HepG2 (cell line): ENCODE results near the gene PIK3CD. TPM values are rescaled to one million over a fixed set of nuclear protein-coding genes. Genes with fewer than 3 reads are reported as not detected.

Experiments
- ATAC-seq: fragments of 200-7000 bp; cut with Tn5 transposase; 3 replicates; pipeline ENCODE4 v1.9.1; 2020; ENCODE audit warnings: mild to moderate bottlenecking, moderate library complexity
- BruUV-seq: library from RNA; stranded (reverse); fragments of 400-500 nt; replicated peaks from 2 replicates; lab custom pipeline; 2021; lab: Mats Ljungman, UMichigan
- CTCF ChIA-PET: fragments of 300-600 bp; formaldehyde crosslinking; extraction: SDS; loops from one replicate; lab custom pipeline; 2021; ENCODE audit warnings: low total read pairs, inconsistent platforms, low intra/inter-chr PET ratio; lab: Yijun Ruan, JAX
- POLR2A ChIA-PET: fragments of 350-600 bp; sonication (Branson Sonifier 250); formaldehyde crosslinking; loops from one replicate; lab custom pipeline; 2020; ENCODE audit warnings: antibody characterized with exemption, inconsistent platforms; lab: Yijun Ruan, JAX
- DNase-seq: peaks from one replicate; pipeline ENCODE4 v3.0.0-alpha.2; 2015; ENCODE audit warnings: low spot score
- FAIRE-seq: peaks from 3 replicates; lab custom pipeline; 2011; peaks lifted over from hg19 to GRCh38; lab: Jason Lieb, UNC
- H2AFZ ChIP-seq: one replicate; pipeline ENCODE4 v1.6.1; 2011; ENCODE audit warnings: low read length, inconsistent platforms
- H3K27ac ChIP-seq: fragments of 300-600 bp; 3 replicates; pipeline ENCODE4 v1.8.0; 2011; ENCODE audit warnings: mixed run types, mild to moderate bottlenecking, mixed read lengths, low read length, inconsistent platforms; ENCODE audit not compliant: insufficient read depth; ENCODE audit errors: extremely low read length
- H3K27me3 ChIP-seq, 2 experiments: fragments of 200-600 bp in 1 of 2; 2 replicates in 1 of 2; 3 replicates in 1 of 2; pipeline versions ENCODE4 v1.6.0 to v1.8.0; 2011; ENCODE audit warnings: low read length in 2 of 2, mild to moderate bottlenecking in 2 of 2, moderate library complexity in 2 of 2, inconsistent platforms in 1 of 2; ENCODE audit not compliant: insufficient read depth in 2 of 2, control insufficient read depth in 1 of 2
- H3K36me3 ChIP-seq, 2 experiments: fragments of 200-600 bp in 1 of 2; replicated peaks in 1 of 2; 2 replicates in 1 of 2; 3 replicates in 1 of 2; pipeline versions ENCODE4 v1.5.1 to v1.8.0; 2011; ENCODE audit warnings: low read length in 2 of 2, inconsistent platforms in 1 of 2; ENCODE audit not compliant: insufficient read depth in 2 of 2, control insufficient read depth in 1 of 2
- H3K4me1 ChIP-seq: 2 replicates; pipeline ENCODE4 v1.5.1; 2012; ENCODE audit warnings: low read length, inconsistent platforms; ENCODE audit not compliant: insufficient read depth
- H3K4me2 ChIP-seq: 2 replicates; pipeline ENCODE4 v1.6.0; 2011; ENCODE audit warnings: low read depth, low read length, inconsistent platforms
- H3K4me3 ChIP-seq, 3 experiments: fragments of 200-600 bp in 1 of 3; sonication (generic), shearing (Covaris generic) in 1 of 3; replicated peaks in 1 of 3; 2 replicates each; pipeline ENCODE4 v1.5.1; 2011 to 2016; ENCODE audit warnings: low read length in 3 of 3, inconsistent platforms in 2 of 3, low read depth in 2 of 3, mild to moderate bottlenecking in 2 of 3, control low read depth in 1 of 3, mixed read lengths in 1 of 3; ENCODE audit not compliant: insufficient read depth in 1 of 3
- H3K79me2 ChIP-seq: one replicate; pipeline ENCODE4 v1.6.1; 2011; ENCODE audit warnings: low read length, inconsistent platforms; ENCODE audit not compliant: insufficient read depth
- H3K9ac ChIP-seq: 2 replicates; pipeline ENCODE4 v1.6.0; 2011; ENCODE audit warnings: mild to moderate bottlenecking, low read depth, low read length, inconsistent platforms; ENCODE audit not compliant: insufficient read depth
- H3K9me3 ChIP-seq: 2 replicates; pipeline ENCODE4 v1.5.1; 2012; ENCODE audit warnings: mild to moderate bottlenecking, low read length
- H4K20me1 ChIP-seq: 2 replicates; pipeline ENCODE4 v1.6.0; 2011; ENCODE audit warnings: inconsistent platforms, mild to moderate bottlenecking, low read length, moderate library complexity; ENCODE audit not compliant: insufficient read depth
- CREM ChIP-seq, 2 experiments: sonication (generic) in 1 of 2; formaldehyde crosslinking in 1 of 2; IDR thresholded peaks; 2 replicates each; pipeline versions ENCODE4 v1.4.0 to v1.6.1; 2016 to 2020; ENCODE audit warnings: antibody characterized with exemption in 1 of 2, mild to moderate bottlenecking in 1 of 2, missing genetic modification reagents in 1 of 2
- HIVEP1 ChIP-seq: sonication (generic); formaldehyde crosslinking; IDR thresholded peaks from 2 replicates; pipeline ENCODE4 v1.4.0; 2020; ENCODE audit warnings: mild to moderate bottlenecking, missing genetic modification reagents
- KDM4B ChIP-seq: sonication (generic); formaldehyde crosslinking; IDR thresholded peaks from 2 replicates; pipeline ENCODE4 v1.4.0; 2020; ENCODE audit warnings: missing genetic modification reagents
- KDM5B ChIP-seq: sonication (generic); formaldehyde crosslinking; IDR thresholded peaks from 2 replicates; pipeline ENCODE4 v1.4.0; 2020; ENCODE audit warnings: missing genetic modification reagents, mild to moderate bottlenecking, borderline replicate concordance
- PREB ChIP-seq: sonication (generic); formaldehyde crosslinking; IDR thresholded peaks from 2 replicates; pipeline ENCODE4 v1.4.0; 2020; ENCODE audit warnings: missing genetic modification reagents
- RARA ChIP-seq: IDR thresholded peaks from 2 replicates; pipeline ENCODE4 v1.6.1; 2016; ENCODE audit warnings: missing genetic modification reagents, missing compliant biosample characterization
- RCOR2 ChIP-seq: IDR thresholded peaks from 2 replicates; pipeline ENCODE4 v1.6.1; 2016; ENCODE audit warnings: missing biosample characterization, missing genetic modification reagents
- XRCC5 ChIP-seq: fragments of 200-400 bp; formaldehyde crosslinking; optimal IDR thresholded peaks from 2 replicates; pipeline ENCODE3; 2017; ENCODE audit warnings: mild to moderate bottlenecking, low read length
- ZBTB3 ChIP-seq: sonication (generic); formaldehyde crosslinking; IDR thresholded peaks from 2 replicates; pipeline ENCODE4 v1.4.0; 2020; ENCODE audit warnings: low read depth, mild to moderate bottlenecking, moderate library complexity, missing genetic modification reagents, borderline replicate concordance
- ZFP1 ChIP-seq: IDR thresholded peaks from 2 replicates; pipeline ENCODE4 v1.6.1; 2016
- ZFYVE20 ChIP-seq: sonication (generic); formaldehyde crosslinking; IDR thresholded peaks from 2 replicates; pipeline ENCODE4 v1.8.0; 2023; ENCODE audit warnings: low read depth, mild to moderate bottlenecking, moderate library complexity, missing genetic modification reagents, borderline replicate concordance
- ZNF253 ChIP-seq: sonication (generic); formaldehyde crosslinking; IDR thresholded peaks from 2 replicates; pipeline ENCODE4 v1.8.0; 2022; ENCODE audit warnings: mild to moderate bottlenecking, missing genetic modification reagents, borderline replicate concordance
- ZNF264 ChIP-seq: sonication (generic); formaldehyde crosslinking; IDR thresholded peaks from 2 replicates; pipeline ENCODE4 v1.4.0; 2020; ENCODE audit warnings: missing genetic modification reagents
- ZNF337 ChIP-seq: sonication (generic); formaldehyde crosslinking; IDR thresholded peaks from 2 replicates; pipeline ENCODE4 v1.5.1; 2020; ENCODE audit warnings: missing genetic modification reagents, low read depth, mild to moderate bottlenecking, borderline replicate concordance
- ZNF34 ChIP-seq: sonication (generic); formaldehyde crosslinking; IDR thresholded peaks from 2 replicates; pipeline ENCODE4 v1.4.0; 2020; ENCODE audit warnings: mild to moderate bottlenecking, missing genetic modification reagents, borderline replicate concordance
- ZNF672 ChIP-seq: sonication (generic); formaldehyde crosslinking; IDR thresholded peaks from 2 replicates; pipeline ENCODE4 v1.8.1; 2022; ENCODE audit warnings: missing genetic modification reagents
- ZNF709 ChIP-seq: sonication (generic); formaldehyde crosslinking; IDR thresholded peaks from 2 replicates; pipeline ENCODE4 v1.5.0; 2020; ENCODE audit warnings: mild to moderate bottlenecking, missing genetic modification reagents
- WGBS: methylation state at CpG from one replicate; pipeline ENCODE4 v1.1.6; 2017; ENCODE audit warnings: low lambda C conversion rate; 5-methylcytosine and 5-hydroxymethylcytosine counted together
- in situ Hi-C: cut with HindIII; loops from 2 replicates; pipeline ENCODE4 v1.10.0; 2017; ENCODE audit warnings: low pct_unique_long_range_greater_than_20kb; ENCODE audit not compliant: extremely low pct_ligation_motif_present
- intact Hi-C: fragments of 100-400 bp; cut with micrococcal nuclease; formaldehyde crosslinking; loops from one replicate; pipeline ENCODE4 v1.10.0; 2022; ENCODE audit not compliant: unreplicated experiment
- polyA plus RNA-seq, 8 experiments: library from polyadenylated mRNA; depleted of rRNA in 3 of 8; stranded (reverse) in 7 of 8; unstranded in 1 of 8; fragments of >200 nt; fragmentation: Illumina TruSeq in 4 of 8; extraction: Trizol in 4 of 8; gene quantifications; 2 replicates each; pipeline versions ENCODE4 v1.2.1 to v1.2.3, GENCODE V29; 2011 to 2016; ENCODE audit warnings: low read depth in 4 of 8, missing spikeins in 1 of 8, mixed read lengths in 1 of 8; ENCODE audit not compliant: insufficient read depth in 1 of 8
- total RNA-seq, 5 experiments: library from RNA; depleted of rRNA; stranded (reverse); fragments of >200 nt; fragmentation: Illumina TruSeq; extraction: Trizol; gene quantifications; 2 replicates each; pipeline ENCODE4 v1.2.3, GENCODE V29; 2016; ENCODE audit warnings: low read depth in 1 of 5

PIK3CD gene
- total and polyA plus RNA-seq, 2 of the 13 experiments (the other 11 are each of a cell fraction or from before 2014, with no cell fraction given): 7.1 to 10.0 TPM

GRCh38 chr1:9753121-9753531 lies 101.6 kb downstream of the PIK3CD start:
- ATAC-seq (no peak), DNase-seq (no peak), FAIRE-seq (no peak)
- H3K4me2 ChIP-seq: no peak overlapping the region
- H4K20me1 ChIP-seq: no peaks in the 10 kb centered on the region; the same call in 1 of the 2 replicates
- TF ChIP-seq ZNF253 (CRISPR knock-in tag) (no peak), ZNF672 (no peak), CREM (IDR thresholded peaks at IDR 0.05) (no peak), CREM (CRISPR knock-in tag; IDR thresholded peaks at IDR 0.05) (no peak), ZNF337 (CRISPR knock-in tag) (no peak), KDM4B (CRISPR knock-in tag) (no peak), XRCC5 (no peak), RCOR2 (no peak), ZNF34 (no peak), ZFYVE20 (CRISPR knock-in tag) (no peak)
- no TSS peak for BruUV-seq
- no peak overlapping the region for H2AFZ ChIP-seq
- ChIA-PET CTCF (no interaction called here), POLR2A (no interaction called here)
- no peaks in the 10 kb centered on the region for H3K27me3 ChIP-seq
- peaks cover 12% of the 10 kb centered on the region for H3K4me1 ChIP-seq
- intact Hi-C loops (no loop called here), in situ Hi-C loops (no loop called here)
- no peak overlapping the region for H3K27ac ChIP-seq
- no peaks in the 10 kb centered on the region for H3K9me3 ChIP-seq
- no peak overlapping the region for H3K9ac ChIP-seq
- H3K4me3 ChIP-seq: no peak overlapping the region
- WGBS: 97% methylated on average over 10 of the region's 12 CpGs
- H3K36me3 ChIP-seq: peaks cover 21 to 48% of the 10 kb centered on the region in 2 experiments
- peaks cover 4% of the 10 kb centered on the region for H3K79me2 ChIP-seq

GRCh38 chr1:9755441-9755995 lies 104.0 kb downstream of the PIK3CD start:
- no TSS peak for BruUV-seq
- CTCF ChIA-PET: no interaction called here
- no peak for FAIRE-seq
- TF ChIP-seq PREB: no peak
- TF ChIP-seq KDM5B: no peak
- TF ChIP-seq ZNF709 (CRISPR knock-in tag): no peak
- no peak for TF ChIP-seq HIVEP1 (CRISPR knock-in tag)
- TF ChIP-seq ZBTB3 (CRISPR knock-in tag): no peak
- no peak for TF ChIP-seq ZFP1 (CRISPR knock-in tag)
- no peak for TF ChIP-seq ZNF264
- no peak for TF ChIP-seq RARA

More at GRCh38 chr1:9755441-9755995, 104.0 kb downstream of the PIK3CD start:
- no peak overlapping the region for H2AFZ ChIP-seq
- H3K36me3 ChIP-seq: peaks cover 12 to 31% of the 10 kb centered on the region in 2 experiments; a peak in 4 of 5 replicates
- H3K4me1 ChIP-seq: peaks cover 32% of the 10 kb centered on the region
- 92% methylated on average over 10 of the region's 10 CpGs for WGBS
- POLR2A ChIA-PET: no interaction called here
- H3K27me3 ChIP-seq: no peaks in the 10 kb centered on the region
- H3K79me2 ChIP-seq: peaks cover 7% of the 10 kb centered on the region
- ATAC-seq: no peak
- H3K9me3 ChIP-seq: no peaks in the 10 kb centered on the region
- H3K27ac ChIP-seq: no peak overlapping the region
- H4K20me1 ChIP-seq: peaks cover 4% of the 10 kb centered on the region
- intact Hi-C loops: no loop called here
- DNase-seq: no peak
- no peak overlapping the region for H3K9ac ChIP-seq
- in situ Hi-C loops: no loop called here
- no peak overlapping the region for H3K4me2 ChIP-seq
- no peak overlapping the region for H3K4me3 ChIP-seq
